NCI-H82 (cell line): ENCODE results near the gene FAM200C.

ENCODE experiments used
- DNase-seq: peaks from one replicate; lab custom pipeline; 2025; lab: John Stamatoyannopoulos, UW

Gene FAM200C

DNA sequence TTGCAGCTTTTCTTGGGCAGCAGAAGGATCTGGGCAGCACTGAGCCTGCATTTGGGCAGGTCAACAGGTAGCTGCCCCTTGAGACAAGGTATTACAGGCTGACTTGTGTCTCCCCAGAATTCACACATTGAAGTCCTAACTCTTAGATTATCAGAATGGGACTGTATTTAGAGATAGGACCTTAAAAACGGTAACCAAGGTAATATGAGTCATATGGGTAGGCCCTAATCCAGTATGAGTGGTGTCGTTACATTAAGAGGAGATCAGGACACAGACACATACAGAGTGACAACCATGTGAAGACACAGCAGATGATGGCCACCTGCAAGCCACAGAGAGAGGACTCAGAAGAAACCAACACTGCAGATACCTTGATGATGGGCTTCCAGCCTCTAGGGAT is 32.6 kb downstream of the FAM200C start:
- DNase-seq: no peak

DNA sequence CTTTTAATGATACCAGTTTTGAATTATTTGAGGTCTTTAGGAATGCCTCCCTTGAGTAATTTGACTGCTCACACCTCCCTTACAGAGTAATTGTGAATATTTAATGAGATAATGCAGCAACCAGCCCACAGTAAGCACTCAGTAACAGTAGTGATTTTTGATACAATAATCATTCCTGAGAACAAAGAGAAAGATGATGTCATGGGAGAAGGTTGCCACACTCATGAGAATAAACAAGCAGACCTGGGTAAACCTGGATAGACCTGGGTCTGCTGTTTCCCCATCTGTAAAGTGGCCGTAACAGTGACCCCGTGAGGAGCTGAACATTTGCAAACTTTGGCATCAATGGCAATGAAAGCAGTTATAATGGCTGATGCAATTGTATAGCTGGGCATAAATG is 33.6 kb downstream of the FAM200C start:
- no peak for DNase-seq

DNA sequence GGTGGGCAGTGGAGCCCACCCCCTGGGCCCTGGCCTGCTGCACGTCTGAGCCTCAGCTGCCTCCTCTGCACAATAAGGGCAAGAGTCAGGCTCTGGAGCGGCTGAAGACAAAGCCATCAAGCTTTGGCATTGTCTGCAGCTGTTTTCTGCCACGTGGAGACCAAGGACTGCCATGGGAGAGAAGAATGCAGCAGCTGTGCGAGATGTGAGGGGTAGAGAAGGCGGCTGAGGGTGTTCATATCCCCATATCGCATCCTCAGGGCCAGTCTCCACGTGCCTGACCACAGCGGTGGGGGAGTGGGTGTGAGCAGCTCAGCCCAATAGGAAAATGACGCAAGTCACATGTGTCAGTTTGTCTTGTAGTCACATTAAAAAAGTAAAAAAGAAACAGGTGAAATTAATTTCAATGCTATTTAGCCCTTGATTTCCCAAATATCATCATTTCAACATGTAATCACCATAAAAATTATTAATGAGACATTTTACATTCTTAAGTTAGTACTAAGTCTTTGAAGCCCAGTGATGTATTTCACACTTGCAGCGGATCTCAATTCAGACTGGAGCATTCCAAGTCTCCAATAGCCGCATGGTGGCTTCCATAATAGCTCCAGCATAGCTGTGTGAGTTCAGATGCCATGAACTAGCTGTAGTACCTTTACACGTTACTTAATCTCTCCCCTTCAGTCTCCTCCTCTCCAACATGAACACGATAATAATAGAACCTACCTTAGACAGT is 36.0 kb downstream of the FAM200C start:
- no peak for DNase-seq

DNA sequence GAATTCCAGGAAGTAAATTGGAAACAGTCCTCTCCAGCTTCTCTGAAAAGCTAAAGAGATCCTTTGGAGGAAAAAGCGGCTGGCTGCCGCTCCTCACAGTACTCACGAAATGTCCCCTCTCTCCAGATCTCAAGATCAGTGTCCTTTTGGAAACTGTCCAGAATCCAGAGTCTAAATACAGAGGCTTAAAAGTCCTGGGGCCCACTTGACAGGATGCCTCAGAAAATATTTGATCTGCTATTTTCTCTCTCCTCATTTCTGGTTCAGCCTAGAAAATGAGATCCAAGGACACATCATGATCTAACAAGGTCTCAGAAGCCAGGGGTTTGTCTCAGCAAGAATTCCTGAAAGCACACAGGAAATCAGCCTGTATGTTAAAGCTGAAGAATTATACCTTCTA is 36.6 kb downstream of the FAM200C start:
- no peak for DNase-seq

DNA sequence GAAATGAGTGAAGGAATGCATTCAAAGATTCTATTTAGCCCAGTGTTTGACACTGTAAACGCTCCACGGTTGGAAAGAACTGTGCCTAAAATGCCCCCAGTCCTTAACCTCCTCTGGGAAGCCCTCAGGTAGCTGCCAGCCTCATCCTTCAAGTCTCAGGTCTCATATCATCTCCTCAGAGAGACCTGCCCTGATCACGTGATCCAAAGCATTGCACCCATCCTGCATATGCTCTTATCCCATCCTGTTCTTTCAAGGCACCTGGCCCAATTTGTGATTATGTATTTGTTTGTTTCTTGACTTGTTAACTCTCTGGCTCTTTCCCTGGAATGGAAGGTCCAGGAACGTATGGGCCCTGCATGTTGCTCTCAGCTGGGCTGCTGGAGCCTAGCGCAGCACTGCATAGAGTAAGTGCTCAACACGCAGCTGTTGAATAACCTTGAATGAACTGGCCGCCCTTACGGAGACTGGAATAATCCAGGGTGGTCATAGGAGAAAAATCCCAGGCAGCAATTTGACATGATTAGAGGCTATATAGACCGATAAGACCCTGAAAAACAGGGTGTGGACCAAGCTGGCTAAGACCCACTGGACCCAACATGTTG is 38.1 kb downstream of the FAM200C start:
- DNase-seq: no peak

DNA sequence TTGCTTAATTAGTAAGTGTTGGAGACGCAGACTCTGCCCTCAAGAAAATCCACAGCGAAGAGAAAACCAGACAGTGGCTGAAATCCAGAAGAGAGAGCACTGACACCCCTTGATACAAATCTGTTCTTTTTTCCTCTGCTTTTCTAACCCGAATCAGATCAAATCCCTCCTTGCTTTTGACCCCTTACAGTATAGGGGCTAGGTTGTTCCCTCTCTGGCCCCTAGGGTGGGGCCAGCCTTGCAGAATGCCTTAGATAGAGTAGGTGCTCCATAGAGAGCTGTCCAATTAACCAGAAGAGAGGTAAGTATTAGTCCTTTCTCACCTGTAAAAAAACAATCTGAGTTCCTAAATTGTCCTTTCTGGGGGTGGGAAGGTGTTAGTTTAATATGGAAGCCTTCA is 39.5 kb downstream of the FAM200C start:
- DNase-seq: no peak

DNA sequence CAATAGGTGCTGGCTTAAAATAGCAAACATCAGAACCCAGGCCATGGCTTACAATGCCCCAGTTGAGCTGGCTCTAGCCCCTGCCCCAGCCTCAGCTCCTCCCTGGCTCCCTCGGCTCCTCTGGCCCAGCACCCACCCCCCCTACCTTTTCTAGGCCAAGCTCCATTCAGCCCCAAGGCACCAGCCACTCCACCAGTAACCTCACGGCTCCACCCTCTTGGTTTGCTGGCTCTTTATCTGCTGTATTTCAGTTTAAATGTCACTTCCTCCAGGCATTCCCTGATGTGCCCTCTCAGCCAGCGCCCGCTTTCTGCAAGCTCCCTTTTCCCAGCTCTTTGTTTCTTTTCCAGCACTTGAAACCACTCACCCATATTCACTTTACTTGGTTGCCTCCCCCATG is 40.0 kb downstream of the FAM200C start:
- no peak for DNase-seq

DNA sequence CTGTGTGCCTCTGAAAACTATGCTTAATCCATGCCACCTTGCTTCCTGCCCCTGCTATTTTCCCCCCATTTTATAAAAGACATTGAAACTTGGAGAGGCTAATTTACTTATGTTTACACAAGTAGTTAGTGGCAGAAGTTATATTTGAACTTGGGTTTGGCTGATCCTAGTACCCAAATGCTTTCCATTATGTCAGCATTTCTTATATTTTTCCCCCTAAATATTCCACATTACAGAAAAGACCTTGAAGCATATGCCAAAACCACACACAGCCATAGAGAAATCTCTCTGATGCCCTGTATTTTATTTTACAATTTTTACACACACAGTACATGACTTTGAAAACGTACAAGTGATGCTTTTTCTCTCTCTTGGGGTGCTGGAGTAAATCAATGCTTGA is 40.6 kb downstream of the FAM200C start:
- no peak for DNase-seq

DNA sequence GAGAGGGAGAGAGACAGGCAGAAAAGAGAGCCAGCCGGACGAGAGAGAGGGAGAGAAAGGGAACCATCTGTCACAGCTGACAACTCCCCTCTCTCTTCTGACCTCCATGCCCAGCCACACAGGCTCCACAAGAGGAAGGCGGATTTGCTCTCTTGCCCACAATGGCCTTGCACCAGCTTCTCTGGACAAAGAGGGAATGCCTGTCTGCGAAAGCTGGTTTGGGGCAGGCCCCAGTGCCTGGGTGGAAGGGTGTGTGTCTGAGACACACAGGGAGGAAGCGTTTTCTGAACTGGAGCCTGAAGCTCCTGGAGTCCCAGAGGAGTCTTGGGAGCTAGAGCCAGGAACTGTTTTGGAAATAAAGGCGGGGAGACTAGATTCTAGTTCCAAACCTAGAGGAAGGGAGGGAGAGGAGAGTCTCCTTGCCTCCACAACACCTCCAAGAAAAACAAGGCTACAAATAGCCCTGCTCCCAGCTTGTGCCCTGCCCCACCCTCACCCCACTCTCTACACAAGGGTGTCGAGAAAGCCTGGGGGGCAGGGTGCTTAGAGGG is 41.9 kb downstream of the FAM200C start:
- no peak for DNase-seq

DNA sequence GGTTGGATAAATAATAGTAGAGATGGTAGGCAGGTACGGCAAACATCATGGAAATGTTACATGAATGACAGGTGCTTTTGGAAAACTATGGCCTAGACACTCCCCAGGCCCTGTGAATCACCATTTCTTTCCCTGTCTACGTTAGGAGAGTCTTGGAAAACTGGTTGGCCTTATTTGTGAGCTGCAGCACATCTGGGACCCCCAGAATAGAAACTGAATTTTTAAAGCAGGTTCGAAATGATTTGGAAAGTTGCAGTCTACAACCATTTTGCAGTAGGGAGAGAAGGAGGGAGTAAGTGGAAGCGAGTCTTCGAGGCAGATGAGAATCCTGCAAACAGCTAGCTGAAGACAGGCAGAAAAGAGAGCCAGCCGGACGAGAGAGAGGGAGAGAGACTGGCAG is 42.5 kb downstream of the FAM200C start:
- DNase-seq: no peak

DNA sequence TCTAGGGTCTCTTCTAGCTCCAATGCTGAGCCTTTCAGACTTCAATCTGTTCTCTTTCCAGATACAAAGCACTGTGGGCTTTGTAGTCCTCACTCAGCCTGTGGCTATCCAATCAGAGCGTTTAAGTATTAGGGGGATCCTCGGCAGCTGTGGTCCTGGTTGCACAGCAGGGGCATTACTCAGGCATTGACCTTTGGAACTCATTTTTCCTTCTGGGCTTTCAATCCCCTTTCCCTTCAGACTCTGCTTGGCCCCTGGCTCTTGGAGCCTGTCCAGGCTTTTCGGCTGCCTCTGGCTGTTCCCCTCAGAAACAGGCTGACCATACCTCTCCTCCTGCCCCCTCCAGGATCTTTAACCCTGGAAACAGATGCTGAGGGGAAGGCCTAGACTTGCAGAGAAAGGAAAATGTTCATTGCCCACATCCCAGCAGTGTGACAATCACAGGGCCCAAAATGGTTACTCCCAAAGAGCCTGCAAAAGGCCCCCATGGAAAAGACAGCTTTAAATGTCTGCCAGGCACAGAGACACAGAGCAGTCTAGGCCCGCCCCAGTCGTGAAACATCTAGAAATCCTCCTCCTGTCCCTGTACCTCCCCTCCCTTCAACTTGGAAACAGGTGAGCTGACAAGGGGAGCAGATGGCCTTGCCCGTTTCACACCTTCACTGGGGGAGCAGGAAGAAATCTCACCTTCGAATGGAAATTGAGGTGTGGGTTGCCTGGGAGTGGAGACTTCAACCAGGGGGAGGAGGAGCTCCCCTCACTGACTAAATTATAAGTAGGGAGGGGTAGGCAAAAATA is 43.1 kb downstream of the FAM200C start:
- peak; percentile 16 for DNase-seq

DNA sequence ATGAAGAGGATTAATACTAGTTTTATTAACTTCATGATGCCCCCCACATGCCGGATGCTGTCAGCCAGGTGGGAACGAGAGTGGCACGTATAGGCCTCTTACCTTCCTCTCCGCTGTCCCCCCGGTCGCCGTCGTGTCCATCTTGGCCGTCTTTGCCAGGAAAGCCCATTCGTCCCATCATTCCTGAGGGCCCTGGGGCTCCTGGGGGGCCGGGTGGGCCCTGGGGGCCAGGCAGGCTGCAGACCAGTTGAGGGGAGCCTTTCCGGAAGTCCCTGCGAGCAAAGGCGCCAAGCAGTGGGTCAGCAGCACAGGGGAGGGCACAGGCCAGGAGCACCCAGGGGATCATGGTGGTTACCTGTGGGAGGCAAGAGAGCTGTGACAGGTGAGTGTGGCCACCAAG is 45.2 kb downstream of the FAM200C start:
- no peak for DNase-seq

DNA sequence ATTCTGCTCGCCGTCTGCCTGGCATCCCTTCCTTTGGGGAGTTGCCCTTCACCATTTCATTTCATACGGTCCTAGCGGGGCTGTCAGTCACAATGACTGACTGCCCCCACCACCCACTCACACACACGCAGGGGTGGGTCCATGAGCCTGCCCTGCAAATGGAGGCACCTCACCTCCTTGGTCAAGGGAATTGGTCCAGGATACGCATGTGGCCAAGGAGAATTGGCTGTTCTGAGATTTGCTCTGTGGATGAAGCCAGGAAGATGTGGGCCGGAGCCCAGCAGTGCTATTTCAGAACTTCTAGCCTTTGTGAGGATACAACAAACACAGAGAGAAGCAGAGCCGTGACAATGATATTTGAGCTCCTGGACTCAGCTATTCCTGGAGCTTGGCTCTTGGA is 46.5 kb downstream of the FAM200C start:
- DNase-seq: no peak

DNA sequence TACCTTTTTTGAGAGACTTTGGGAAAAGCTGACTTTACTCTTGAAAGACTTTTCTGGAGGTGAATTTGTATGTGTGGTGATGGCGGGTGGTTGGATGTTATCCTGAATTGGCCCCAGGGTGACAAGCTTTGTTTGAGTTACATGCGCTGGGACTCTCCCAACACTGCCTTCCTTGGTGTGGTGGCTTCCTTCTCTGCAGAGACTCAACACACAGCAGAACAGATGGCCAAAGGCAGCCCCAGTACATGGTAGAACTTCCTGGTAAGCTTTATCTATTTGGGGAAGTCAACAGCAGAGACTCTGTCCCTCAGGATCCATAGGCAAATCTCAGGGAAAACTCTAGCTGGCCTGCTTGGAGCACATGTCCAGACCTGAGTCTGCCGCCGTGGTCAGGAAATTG is 47.5 kb downstream of the FAM200C start:
- no peak for DNase-seq

DNA sequence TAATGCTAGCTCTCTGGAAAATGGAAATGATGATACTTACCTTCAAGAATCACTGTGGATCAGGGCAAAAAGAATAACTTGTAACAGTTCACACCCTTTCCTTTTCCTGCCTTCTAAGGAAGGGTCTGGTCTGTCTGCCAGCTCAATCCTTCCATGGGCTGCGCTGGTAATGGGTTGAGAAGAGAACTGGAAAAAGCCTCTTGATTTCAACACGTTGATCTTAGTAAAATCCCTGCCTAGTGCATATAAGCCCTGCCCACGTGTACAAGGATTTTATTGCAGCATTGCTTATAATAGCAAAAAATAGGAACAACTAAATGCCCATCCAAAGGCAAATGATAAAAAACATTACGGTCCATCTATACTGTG is 49.9 kb downstream of the FAM200C start:
- no peak for DNase-seq

DNA sequence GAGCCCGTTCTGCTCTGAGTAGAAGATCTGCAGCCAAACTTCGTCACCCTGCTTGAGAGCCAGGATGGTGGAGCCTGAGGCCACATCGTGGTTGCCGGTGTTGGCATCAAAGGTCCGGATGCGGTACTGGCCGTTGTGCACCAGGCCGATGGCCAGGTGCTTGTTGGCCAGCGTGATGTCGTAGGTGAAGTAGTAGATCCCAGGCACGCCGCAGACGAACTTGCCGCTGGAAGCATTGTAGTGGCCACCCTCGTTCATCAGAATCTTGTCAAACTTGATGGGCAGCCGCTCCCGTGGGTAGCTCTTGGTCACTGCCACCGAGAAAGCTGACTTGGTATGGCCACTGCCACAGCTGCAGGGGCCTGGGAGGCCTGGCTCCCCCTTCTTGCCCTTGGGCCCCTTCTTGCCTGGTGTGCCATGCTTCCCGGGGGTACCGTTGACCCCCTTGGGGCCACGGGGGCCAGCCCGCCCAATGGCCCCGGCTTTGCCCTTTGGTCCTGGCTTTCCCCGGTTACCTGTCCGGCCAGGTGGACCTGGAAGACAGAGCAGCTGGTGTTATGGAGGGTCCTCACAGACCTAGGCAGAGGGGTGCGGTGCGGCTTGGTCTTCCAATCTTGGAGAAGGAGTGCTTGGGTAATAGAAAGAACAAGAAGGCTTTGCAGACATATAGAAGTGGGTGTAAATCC is 50.5 kb downstream of the FAM200C start:
- no peak for DNase-seq

DNA sequence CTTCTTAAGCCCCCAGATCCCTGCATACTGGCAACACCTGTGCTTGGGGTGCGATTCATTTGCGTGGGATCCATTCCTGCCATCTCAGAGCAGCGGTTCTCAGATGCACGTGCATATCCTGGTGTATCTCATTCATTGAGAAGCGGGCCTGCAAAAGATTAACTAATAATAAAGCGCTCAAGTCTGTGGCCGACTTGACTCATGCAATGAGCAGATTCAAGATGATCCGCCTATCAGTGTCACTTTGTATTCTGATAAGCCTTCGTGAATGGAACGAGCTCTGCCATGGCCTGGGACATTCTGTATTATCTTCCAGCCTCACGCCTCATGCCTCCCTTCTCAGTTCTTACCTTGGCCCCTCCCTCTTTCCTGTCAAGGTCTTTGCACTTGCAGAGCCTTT is 51.8 kb downstream of the FAM200C start:
- peak; percentile 70 for DNase-seq

DNA sequence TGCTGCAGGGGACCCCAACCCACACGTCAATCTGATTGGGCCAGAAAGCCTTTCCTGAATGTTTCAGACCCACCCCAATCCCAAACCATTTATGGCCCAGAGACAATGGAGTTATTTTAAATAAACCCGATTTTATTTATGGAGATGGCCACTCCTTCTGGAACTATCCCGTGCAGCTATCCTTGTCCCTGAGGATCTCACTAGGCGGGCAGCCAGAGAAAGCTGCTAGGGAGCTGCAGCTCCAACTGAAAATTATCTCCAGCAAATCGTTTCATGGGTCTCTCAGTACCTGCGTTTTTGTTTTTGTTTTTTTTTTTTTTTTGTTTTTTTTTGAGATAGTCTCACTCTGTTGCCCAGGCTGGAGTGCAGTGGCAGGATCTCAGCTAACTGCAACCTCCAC is 52.4 kb downstream of the FAM200C start:
- DNase-seq: no peak
